HepG2 (cell line): ENCODE data around the gene SOX8. TPM values are rescaled to one million over a fixed set of nuclear protein-coding genes. Genes with fewer than 3 reads are reported as not detected.

Experiments
- ATAC-seq: fragments of 200-7000 bp; cut with Tn5 transposase; 3 replicates; pipeline ENCODE4 v1.9.1; 2020; ENCODE audit warnings: mild to moderate bottlenecking, moderate library complexity
- BruUV-seq: library from RNA; stranded (reverse); fragments of 400-500 nt; replicated peaks from 2 replicates; lab custom pipeline; 2021; lab: Mats Ljungman, UMichigan
- CTCF ChIA-PET: fragments of 300-600 bp; formaldehyde crosslinking; extraction: SDS; loops from one replicate; lab custom pipeline; 2021; ENCODE audit warnings: low total read pairs, inconsistent platforms, low intra/inter-chr PET ratio; lab: Yijun Ruan, JAX
- POLR2A ChIA-PET: fragments of 350-600 bp; sonication (Branson Sonifier 250); formaldehyde crosslinking; loops from one replicate; lab custom pipeline; 2020; ENCODE audit warnings: antibody characterized with exemption, inconsistent platforms; lab: Yijun Ruan, JAX
- DNase-seq: peaks from one replicate; pipeline ENCODE4 v3.0.0-alpha.2; 2015; ENCODE audit warnings: low spot score
- FAIRE-seq: peaks from 3 replicates; lab custom pipeline; 2011; peaks lifted over from hg19 to GRCh38; lab: Jason Lieb, UNC
- H2AFZ ChIP-seq: one replicate; pipeline ENCODE4 v1.6.1; 2011; ENCODE audit warnings: low read length, inconsistent platforms
- H3K27ac ChIP-seq: fragments of 300-600 bp; 3 replicates; pipeline ENCODE4 v1.8.0; 2011; ENCODE audit warnings: mixed run types, mild to moderate bottlenecking, mixed read lengths, low read length, inconsistent platforms; ENCODE audit not compliant: insufficient read depth; ENCODE audit errors: extremely low read length
- H3K27me3 ChIP-seq, 2 experiments: fragments of 200-600 bp in 1 of 2; 2 replicates in 1 of 2; 3 replicates in 1 of 2; pipeline versions ENCODE4 v1.6.0 to v1.8.0; 2011; ENCODE audit warnings: low read length in 2 of 2, mild to moderate bottlenecking in 2 of 2, moderate library complexity in 2 of 2, inconsistent platforms in 1 of 2; ENCODE audit not compliant: insufficient read depth in 2 of 2, control insufficient read depth in 1 of 2
- H3K36me3 ChIP-seq, 2 experiments: fragments of 200-600 bp in 1 of 2; replicated peaks in 1 of 2; 2 replicates in 1 of 2; 3 replicates in 1 of 2; pipeline versions ENCODE4 v1.5.1 to v1.8.0; 2011; ENCODE audit warnings: low read length in 2 of 2, inconsistent platforms in 1 of 2; ENCODE audit not compliant: insufficient read depth in 2 of 2, control insufficient read depth in 1 of 2
- H3K4me1 ChIP-seq: 2 replicates; pipeline ENCODE4 v1.5.1; 2012; ENCODE audit warnings: low read length, inconsistent platforms; ENCODE audit not compliant: insufficient read depth
- H3K4me2 ChIP-seq: 2 replicates; pipeline ENCODE4 v1.6.0; 2011; ENCODE audit warnings: low read depth, low read length, inconsistent platforms
- H3K4me3 ChIP-seq, 3 experiments: fragments of 200-600 bp in 1 of 3; sonication (generic), shearing (Covaris generic) in 1 of 3; replicated peaks in 1 of 3; 2 replicates each; pipeline ENCODE4 v1.5.1; 2011 to 2016; ENCODE audit warnings: low read length in 3 of 3, inconsistent platforms in 2 of 3, low read depth in 2 of 3, mild to moderate bottlenecking in 2 of 3, control low read depth in 1 of 3, mixed read lengths in 1 of 3; ENCODE audit not compliant: insufficient read depth in 1 of 3
- H3K79me2 ChIP-seq: one replicate; pipeline ENCODE4 v1.6.1; 2011; ENCODE audit warnings: low read length, inconsistent platforms; ENCODE audit not compliant: insufficient read depth
- H3K9ac ChIP-seq: 2 replicates; pipeline ENCODE4 v1.6.0; 2011; ENCODE audit warnings: mild to moderate bottlenecking, low read depth, low read length, inconsistent platforms; ENCODE audit not compliant: insufficient read depth
- H3K9me3 ChIP-seq: 2 replicates; pipeline ENCODE4 v1.5.1; 2012; ENCODE audit warnings: mild to moderate bottlenecking, low read length
- H4K20me1 ChIP-seq: 2 replicates; pipeline ENCODE4 v1.6.0; 2011; ENCODE audit warnings: inconsistent platforms, mild to moderate bottlenecking, low read length, moderate library complexity; ENCODE audit not compliant: insufficient read depth
- FLYWCH1 ChIP-seq: sonication (generic); formaldehyde crosslinking; IDR thresholded peaks from 2 replicates; pipeline ENCODE4 v1.8.1; 2023; ENCODE audit warnings: mild to moderate bottlenecking, missing genetic modification reagents
- GATA4 ChIP-seq: sonication (generic); IDR thresholded peaks from 2 replicates; pipeline ENCODE4 v1.6.1; 2016; ENCODE audit warnings: antibody characterized with exemption, low read depth, borderline replicate concordance
- MEIS2 ChIP-seq: sonication (generic); formaldehyde crosslinking; IDR thresholded peaks from 2 replicates; pipeline ENCODE4 v1.9.0; 2021; ENCODE audit warnings: mild to moderate bottlenecking, missing genetic modification reagents
- PTBP1 ChIP-seq: fragments of 200-400 bp; formaldehyde crosslinking; IDR thresholded peaks from 2 replicates; pipeline ENCODE4 v1.6.1; 2018; ENCODE audit warnings: low read length, low read depth; ENCODE audit not compliant: poor library complexity, severe bottlenecking
- RERE ChIP-seq: IDR thresholded peaks from 2 replicates; pipeline ENCODE4 v1.6.1; 2016; ENCODE audit warnings: low read depth, missing genetic modification reagents, missing compliant biosample characterization
- SRSF9 ChIP-seq: fragments of 200-400 bp; formaldehyde crosslinking; IDR thresholded peaks from 2 replicates; pipeline ENCODE4 v1.6.1; 2018; ENCODE audit warnings: borderline replicate concordance, mild to moderate bottlenecking, low read depth, low read length; ENCODE audit not compliant: insufficient read depth, poor library complexity, severe bottlenecking
- TCF7 ChIP-seq: sonication (generic); IDR thresholded peaks from 2 replicates; pipeline ENCODE4 v1.6.1; 2016; ENCODE audit warnings: antibody characterized with exemption, low read depth
- ZFP41 ChIP-seq: sonication (generic); formaldehyde crosslinking; IDR thresholded peaks from 2 replicates; pipeline ENCODE4 v1.4.0; 2020; ENCODE audit warnings: mild to moderate bottlenecking, missing genetic modification reagents, borderline replicate concordance
- ZNF260 ChIP-seq: sonication (generic); formaldehyde crosslinking; IDR thresholded peaks from 2 replicates; pipeline ENCODE4 v1.4.0; 2020; ENCODE audit warnings: missing genetic modification reagents, low read depth, mild to moderate bottlenecking, borderline replicate concordance
- ZNF558 ChIP-seq: sonication (generic); formaldehyde crosslinking; IDR thresholded peaks from 2 replicates; pipeline ENCODE4 v1.9.0; 2022; ENCODE audit warnings: mild to moderate bottlenecking, missing genetic modification reagents, borderline replicate concordance
- ZNF619 ChIP-seq: sonication (generic); formaldehyde crosslinking; IDR thresholded peaks from 2 replicates; pipeline ENCODE4 v1.4.0; 2020; ENCODE audit warnings: mild to moderate bottlenecking, missing genetic modification reagents
- ZSCAN21 ChIP-seq: sonication (generic); formaldehyde crosslinking; IDR thresholded peaks from 2 replicates; pipeline ENCODE4 v1.8.0; 2022; ENCODE audit warnings: mild to moderate bottlenecking, missing genetic modification reagents, moderate library complexity, borderline replicate concordance
- WGBS: methylation state at CpG from one replicate; pipeline ENCODE4 v1.1.6; 2017; ENCODE audit warnings: low lambda C conversion rate; 5-methylcytosine and 5-hydroxymethylcytosine counted together
- in situ Hi-C: cut with HindIII; loops from 2 replicates; pipeline ENCODE4 v1.10.0; 2017; ENCODE audit warnings: low pct_unique_long_range_greater_than_20kb; ENCODE audit not compliant: extremely low pct_ligation_motif_present
- intact Hi-C: fragments of 100-400 bp; cut with micrococcal nuclease; formaldehyde crosslinking; loops from one replicate; pipeline ENCODE4 v1.10.0; 2022; ENCODE audit not compliant: unreplicated experiment
- polyA plus RNA-seq, 8 experiments: library from polyadenylated mRNA; depleted of rRNA in 3 of 8; stranded (reverse) in 7 of 8; unstranded in 1 of 8; fragments of >200 nt; fragmentation: Illumina TruSeq in 4 of 8; extraction: Trizol in 4 of 8; gene quantifications; 2 replicates each; pipeline versions ENCODE4 v1.2.1 to v1.2.3, GENCODE V29; 2011 to 2016; ENCODE audit warnings: low read depth in 4 of 8, missing spikeins in 1 of 8, mixed read lengths in 1 of 8; ENCODE audit not compliant: insufficient read depth in 1 of 8
- total RNA-seq, 5 experiments: library from RNA; depleted of rRNA; stranded (reverse); fragments of >200 nt; fragmentation: Illumina TruSeq; extraction: Trizol; gene quantifications; 2 replicates each; pipeline ENCODE4 v1.2.3, GENCODE V29; 2016; ENCODE audit warnings: low read depth in 1 of 5

Gene SOX8
- total and polyA plus RNA-seq, 2 of the 13 experiments (the other 11 are each of a cell fraction or from before 2014, with no cell fraction given) = 0.20 to 0.28 TPM

DNA sequence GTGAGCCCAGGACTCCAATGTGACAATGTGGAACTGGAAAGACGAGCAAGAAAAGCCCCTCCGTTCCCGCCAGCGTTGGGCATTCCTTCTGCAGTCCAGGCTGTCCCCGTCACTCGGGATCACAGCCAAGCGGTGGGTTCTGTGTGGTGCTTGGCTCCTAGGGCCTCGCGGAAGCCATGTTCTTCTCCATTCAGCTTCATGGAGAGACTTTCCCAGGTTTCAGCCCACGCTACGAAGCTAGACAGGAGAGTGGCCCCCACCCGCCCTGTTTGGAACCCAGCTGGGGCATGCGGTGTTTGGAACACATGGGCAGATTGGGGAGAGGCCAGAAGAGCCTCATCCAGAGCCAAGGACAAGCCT is 16.6 kb upstream of the SOX8 start:
- Histone ChIP-seq H3K36me3 (0 out of 5 replicates have a peak, but pooled peaks cover 0 to 1% of the 10 kb centered on the region in 2 experiments), H3K4me1 (peaks cover 16% of the 10 kb centered on the region), H3K4me3 (no peak overlapping the region), H3K4me2 (no peak overlapping the region), H3K27ac (no peak overlapping the region), H3K27me3 (no peaks in the 10 kb centered on the region), H4K20me1 (no peaks in the 10 kb centered on the region; the same call in 1 of the 2 replicates), H3K9ac (no peak overlapping the region), H2AFZ (no peak overlapping the region), H3K9me3 (no peaks in the 10 kb centered on the region), H3K79me2 (no peaks in the 10 kb centered on the region)
- TF ChIP-seq ZNF260 (CRISPR knock-in tag) (no peak), ZSCAN21 (no peak), ZNF558 (CRISPR knock-in tag) (no peak), TCF7 (no peak)
- no peak for FAIRE-seq
- POLR2A ChIA-PET = no interaction called here
- CTCF ChIA-PET = no interaction called here
- 95% methylated on average over 12 of the region's 13 CpGs for WGBS
- no peak for DNase-seq
- in situ Hi-C loops = no loop called here
- ATAC-seq = no peak
- intact Hi-C loops = no loop called here
- BruUV-seq = no TSS peak

DNA sequence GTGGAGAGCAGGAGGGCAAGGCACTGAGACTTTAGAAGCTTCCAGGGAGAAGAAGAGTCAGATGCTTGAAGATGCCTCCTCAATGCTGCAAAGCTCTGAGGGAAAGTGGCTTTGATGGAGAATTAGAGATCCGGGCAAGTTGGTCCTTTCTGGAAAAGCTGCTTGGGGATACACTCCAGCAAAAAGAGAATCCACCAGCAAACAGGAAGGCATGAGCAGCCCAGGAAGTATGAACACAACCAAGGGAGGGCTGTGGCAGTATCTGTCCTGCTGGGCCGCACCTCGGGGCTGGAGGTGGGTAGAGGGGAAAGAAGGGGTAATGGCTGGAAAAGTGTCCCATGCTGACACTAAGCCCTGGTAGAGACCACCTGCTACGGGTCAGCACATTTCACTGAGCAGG is 16.1 kb upstream of the SOX8 start:
- peaks cover 16% of the 10 kb centered on the region for H3K4me1 ChIP-seq
- intact Hi-C loops (no loop called here), in situ Hi-C loops (no loop called here)
- ATAC-seq (no peak), FAIRE-seq (no peak), DNase-seq (no peak)
- no peak overlapping the region for H3K4me3 ChIP-seq
- H4K20me1 ChIP-seq = no peaks in the 10 kb centered on the region; the same call in 1 of the 2 replicates
- H3K9ac ChIP-seq = no peak overlapping the region
- ChIA-PET POLR2A (no interaction called here), CTCF (no interaction called here)
- no peak overlapping the region for H3K4me2 ChIP-seq
- no peaks in the 10 kb centered on the region for H3K27me3 ChIP-seq
- WGBS = 93% methylated on average over 4 of the region's 4 CpGs
- H3K36me3 ChIP-seq = 0 out of 5 replicates have a peak, but pooled peaks cover 0 to 1% of the 10 kb centered on the region in 2 experiments
- H2AFZ ChIP-seq = no peak overlapping the region
- BruUV-seq = no TSS peak
- H3K9me3 ChIP-seq = no peaks in the 10 kb centered on the region
- H3K27ac ChIP-seq = no peak overlapping the region
- H3K79me2 ChIP-seq = no peaks in the 10 kb centered on the region
- TF ChIP-seq FLYWCH1 (CRISPR knock-in tag) (no peak), ZNF619 (CRISPR knock-in tag) (no peak), SRSF9 (no peak), PTBP1 (no peak), ZFP41 (no peak), MEIS2 (CRISPR knock-in tag) (no peak), RERE (CRISPR knock-in tag) (no peak), GATA4 (no peak)
